Endometrial microvascular endothelial cells (primary cell): ENCODE data around the gene PTPRU. TPM values are rescaled to one million over a fixed set of nuclear protein-coding genes. Genes with fewer than 3 reads are reported as not detected.

Experiments
- in situ Hi-C: cut with HindIII; loops from 2 replicates; pipeline ENCODE4 v1.10.0; 2017; ENCODE audit warnings: low sequenced_read_pairs, low pct_unique_long_range_greater_than_20kb; ENCODE audit errors: inconsistent ontology term
- total RNA-seq: library from RNA; depleted of rRNA; stranded (reverse); fragments of >200 nt; gene quantifications from one replicate; pipeline ENCODE4 v1.2.3, GENCODE V29; 2015; ENCODE audit errors: inconsistent ontology term

The PTPRU gene
- total RNA-seq, 1 donor from 2014 or later: 6.1 TPM

DNA sequence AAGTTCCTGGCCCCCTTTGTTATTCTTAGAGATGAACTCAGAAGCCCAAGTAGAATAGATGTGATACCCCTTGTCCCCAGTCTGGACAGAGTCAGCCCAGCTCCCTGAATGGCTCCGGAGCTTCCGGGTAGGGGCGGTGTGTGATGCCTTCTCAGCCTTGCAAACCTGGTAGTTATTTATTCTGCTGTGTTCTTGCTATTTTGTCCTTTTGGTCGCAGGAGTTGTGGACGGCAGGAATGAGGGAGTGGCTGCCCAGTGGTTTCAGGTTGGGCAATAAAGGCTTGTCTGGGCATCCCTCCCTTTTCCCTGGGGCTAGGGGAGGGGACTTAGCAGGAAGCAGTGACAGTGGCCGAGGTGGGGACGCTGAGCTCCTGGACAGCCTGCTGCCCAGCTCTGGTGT is 2.8 kb downstream of the PTPRU start:
- in situ Hi-C loops: loop anchor here (25.0 kb wide), 1 partner anchor 448 kb away; no protein-coding TSS in a partner anchor

DNA sequence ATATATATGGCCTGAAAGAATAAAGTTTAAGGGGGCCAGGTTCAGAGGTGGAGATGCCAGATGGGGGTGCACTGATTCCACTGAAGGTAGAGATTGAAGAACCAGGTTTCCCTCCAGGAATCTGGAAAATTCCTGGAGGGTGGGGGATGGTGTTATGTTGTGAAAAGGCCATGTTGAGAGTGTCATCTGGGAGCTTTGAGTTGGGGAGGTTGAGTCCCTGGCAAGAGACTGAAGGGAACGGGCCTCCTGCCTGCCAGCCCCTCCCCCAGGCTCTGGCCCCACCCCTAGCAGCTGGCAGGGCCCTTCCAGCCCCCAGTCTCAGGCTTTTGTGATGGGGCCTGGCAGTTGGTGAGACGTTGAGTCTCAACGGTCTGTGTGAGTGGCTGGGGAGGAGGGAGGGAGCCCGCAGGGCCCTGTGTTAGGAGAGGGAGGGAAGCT is 4.1 kb downstream of the PTPRU start:
- in situ Hi-C loops: loop anchor here (25.0 kb wide), 1 partner anchor 447 kb away; no protein-coding TSS in a partner anchor

DNA sequence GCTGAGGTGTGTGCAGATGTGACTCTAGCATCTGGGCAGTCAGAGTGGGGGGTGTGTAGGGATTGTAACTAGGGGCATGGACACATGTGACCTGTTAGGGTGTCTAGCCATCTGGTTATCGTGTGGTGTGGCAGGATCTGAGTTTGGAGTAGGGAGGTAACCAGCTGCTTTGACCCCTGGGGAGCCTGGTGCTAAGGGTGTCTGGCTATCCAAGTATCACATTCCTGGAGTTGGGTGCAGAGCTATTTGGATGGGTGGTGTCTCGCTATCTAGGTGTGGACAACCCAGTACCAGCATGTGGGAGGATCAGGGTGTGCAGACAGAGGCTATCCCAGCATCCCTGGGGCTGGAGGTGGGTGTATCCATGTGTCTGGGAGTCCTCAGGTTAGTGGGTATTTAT is 4.7 kb downstream of the PTPRU start:
- in situ Hi-C loops: loop anchor here (25.0 kb wide), 1 partner anchor 446 kb away; no protein-coding TSS in a partner anchor

DNA sequence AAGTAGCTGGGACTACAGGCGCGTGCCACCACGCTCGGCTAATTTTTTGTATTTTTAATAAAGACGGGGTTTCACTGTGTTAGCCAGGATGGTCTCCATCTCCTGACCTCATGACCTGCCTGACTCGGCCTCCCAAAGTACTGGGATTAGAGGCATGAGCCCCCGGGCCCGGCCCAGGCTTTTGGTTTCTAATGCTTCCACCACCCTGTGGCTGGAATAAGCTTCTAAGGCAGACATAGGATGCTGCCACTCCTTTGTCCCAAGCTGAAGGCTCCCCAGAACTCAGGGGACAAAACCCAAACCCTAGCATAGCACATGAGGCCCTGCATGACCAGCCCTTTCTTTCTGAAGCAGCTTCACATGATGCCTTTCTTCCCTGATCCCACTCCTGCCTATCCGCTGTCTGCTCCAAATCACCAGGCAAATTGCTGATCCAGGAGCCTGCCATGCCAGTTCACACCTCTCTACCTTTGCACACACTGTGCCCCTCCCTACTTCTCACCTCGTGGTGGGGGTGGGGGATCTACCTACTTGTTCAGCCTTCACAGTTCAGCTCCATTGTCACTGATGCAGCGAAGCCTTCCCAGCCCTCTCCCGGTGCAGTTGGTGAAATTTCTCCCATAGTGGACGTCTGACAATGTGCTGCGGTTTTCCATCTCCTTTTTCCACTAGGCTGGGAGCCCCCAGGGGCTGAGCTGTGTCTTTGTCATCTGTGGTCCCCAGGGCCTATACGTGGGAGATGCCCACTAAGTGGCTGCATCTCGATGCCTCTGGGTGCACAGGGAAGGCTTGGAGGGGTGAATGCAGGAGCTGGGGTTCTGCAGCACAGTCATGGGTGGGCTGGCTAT is 6.9 kb downstream of the PTPRU start:
- in situ Hi-C loops: loop anchor here (25.0 kb wide), 1 partner anchor 444 kb away; no protein-coding TSS in a partner anchor

DNA sequence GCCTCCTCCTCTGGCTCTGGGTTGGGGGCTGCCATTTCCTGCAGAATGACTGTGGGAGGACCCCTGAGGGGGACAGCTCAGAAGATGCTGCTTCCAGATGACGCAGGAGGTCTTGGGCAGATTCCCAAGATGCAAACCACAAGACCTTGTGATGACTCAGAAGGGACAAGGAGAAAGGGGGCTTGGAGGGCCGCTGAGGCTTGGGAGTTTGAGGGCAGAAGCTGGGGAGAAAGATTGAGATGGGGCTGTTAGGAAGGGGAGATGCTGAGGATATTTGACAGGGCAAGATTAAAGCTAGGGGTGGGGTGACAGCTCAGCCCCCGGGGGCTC is 7.5 kb downstream of the PTPRU start:
- in situ Hi-C loops: loop anchor here (25.0 kb wide), 1 partner anchor 443 kb away; no protein-coding TSS in a partner anchor

DNA sequence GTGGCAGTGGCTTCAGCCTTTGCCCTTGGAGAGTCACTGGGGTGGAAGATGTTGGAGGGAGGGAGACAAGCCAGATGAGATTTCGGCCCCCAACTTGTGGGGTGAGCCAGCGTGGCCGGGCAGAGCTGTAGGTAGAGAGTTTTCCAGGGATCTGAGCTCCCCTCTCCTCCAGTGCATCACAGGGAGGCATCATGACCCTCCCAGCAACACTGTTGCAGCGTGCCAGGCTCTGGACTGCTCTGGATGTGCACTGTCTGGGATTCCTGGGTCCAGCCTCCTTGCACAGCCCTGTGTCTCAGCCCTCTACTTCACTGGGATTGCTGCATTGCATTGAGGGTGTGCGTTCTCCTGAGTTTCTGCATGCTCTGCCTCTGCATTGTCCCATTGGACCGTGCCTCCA is 8.9 kb downstream of the PTPRU start:
- in situ Hi-C loops: loop anchor here (25.0 kb wide), 1 partner anchor 442 kb away; no protein-coding TSS in a partner anchor

DNA sequence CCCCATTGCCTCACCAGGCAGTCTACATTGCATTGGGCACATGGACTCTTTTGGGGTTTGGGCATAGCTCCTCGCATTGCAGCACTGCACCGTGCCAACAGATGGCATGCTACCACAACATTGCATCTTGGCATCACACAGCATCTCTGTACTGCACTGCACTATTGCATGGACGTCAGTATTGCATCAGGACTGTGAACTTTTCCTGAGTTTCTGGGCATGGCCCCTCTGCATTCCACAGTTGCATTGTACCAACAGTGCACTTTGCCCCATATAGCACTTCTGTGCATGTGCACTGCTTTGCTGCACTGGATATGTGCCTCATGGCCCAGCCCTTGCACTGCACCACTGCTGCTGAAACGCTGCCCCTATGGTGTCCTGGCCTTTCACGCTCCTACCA is 9.6 kb downstream of the PTPRU start:
- in situ Hi-C loops: loop anchor here (25.0 kb wide), 1 partner anchor 441 kb away; no protein-coding TSS in a partner anchor

DNA sequence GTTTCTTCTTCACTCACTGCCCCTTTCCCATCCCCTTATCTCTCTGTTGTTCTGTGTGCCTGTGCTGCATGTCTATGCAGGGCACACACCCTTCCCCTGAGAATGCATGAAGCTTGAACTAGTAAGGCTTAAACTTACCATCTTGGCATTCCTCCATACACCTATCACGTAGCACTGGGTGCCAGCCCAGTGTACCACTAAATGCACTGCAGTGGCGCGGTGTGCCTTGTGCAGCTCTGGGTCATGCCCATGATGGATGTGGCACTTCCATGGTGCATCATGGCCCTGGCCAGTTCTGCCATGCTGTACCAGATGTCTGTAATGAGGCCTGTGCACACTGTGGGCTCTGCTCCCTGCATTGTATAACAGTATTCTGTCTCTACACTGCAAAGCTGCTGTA is 10.7 kb downstream of the PTPRU start:
- in situ Hi-C loops: loop anchor here (25.0 kb wide), 1 partner anchor 440 kb away; no protein-coding TSS in a partner anchor

DNA sequence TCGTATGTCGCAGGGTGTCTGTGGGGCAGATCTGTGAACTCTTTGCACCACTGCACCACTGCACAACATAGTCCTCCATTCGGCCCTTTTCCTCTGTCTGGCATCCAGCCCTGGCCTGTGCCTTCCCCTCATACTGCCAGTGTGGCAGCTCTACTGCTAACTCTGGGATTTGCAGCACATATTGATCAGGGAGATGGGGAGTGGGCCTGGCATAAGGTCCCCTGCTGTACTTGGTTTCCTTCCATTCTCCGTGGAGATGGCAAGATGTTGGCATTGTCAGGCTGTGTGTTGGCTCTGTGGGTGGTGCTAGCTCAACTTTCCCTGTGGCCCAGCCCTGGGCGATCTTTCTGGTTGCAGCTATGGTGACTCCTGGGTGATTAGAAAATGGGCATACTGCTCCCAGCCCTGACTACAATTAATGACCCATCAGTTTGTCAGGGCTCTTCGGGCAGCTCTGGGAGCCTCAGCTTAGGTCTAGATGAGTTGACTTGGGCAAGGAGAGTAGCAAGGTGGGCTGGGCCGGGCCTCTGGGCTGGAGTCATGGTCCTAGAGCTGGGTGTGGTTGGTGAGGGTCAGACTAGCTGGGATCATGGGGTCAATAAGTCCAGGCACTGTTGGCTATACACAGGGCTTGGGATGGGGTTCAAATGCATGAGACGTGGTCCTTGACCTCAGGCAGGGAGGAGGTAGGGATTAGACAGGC is 11.4 kb downstream of the PTPRU start:
- in situ Hi-C loops: loop anchor here (25.0 kb wide), 1 partner anchor 440 kb away; no protein-coding TSS in a partner anchor

DNA sequence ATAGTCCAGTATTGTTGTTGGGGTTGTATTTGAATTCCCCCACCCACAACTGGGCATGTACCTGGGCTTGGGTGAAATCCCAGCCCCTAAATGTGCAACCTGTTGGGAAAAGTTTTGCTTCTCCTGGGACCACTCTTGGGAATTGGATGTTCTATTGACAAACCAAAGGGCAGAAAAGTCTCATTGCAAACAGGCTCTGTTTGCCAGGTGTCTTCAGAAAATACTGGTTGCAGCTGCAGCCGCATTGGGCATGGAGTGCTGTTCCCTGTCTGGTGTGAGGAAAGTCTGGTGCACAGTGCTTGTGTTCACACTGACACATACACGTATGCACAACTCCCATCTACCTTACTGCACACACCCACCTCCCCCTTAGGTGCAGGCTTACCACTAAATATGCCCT is 12.1 kb downstream of the PTPRU start:
- in situ Hi-C loops: loop anchor here (25.0 kb wide), 1 partner anchor 439 kb away; no protein-coding TSS in a partner anchor

DNA sequence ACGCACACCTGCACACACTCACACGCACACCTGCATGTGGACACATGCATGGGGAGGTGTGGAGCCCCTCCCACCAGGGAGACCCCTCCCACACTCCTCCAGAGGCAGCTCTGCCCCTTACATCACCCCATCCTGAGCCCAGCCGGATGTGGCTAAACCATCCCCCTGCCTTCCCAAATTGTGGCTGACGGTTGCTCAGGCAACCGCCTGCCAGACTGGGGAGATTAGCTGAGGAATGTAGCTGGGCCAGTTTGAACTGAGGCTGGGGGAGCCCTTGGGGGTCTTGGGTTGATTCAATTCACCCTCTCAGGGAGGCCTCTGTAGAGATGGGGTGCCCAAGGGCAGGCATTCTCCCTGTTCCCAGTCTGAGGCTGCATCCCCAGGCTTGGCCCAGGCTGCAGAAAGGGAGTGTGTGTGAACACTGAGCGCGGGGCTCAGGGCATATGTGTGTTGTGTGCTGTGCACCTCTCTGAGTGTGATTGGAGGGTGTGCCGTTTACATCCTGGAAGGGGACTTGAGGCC is 12.9 kb downstream of the PTPRU start:
- in situ Hi-C loops: loop anchor here (25.0 kb wide), 1 partner anchor 438 kb away; no protein-coding TSS in a partner anchor

DNA sequence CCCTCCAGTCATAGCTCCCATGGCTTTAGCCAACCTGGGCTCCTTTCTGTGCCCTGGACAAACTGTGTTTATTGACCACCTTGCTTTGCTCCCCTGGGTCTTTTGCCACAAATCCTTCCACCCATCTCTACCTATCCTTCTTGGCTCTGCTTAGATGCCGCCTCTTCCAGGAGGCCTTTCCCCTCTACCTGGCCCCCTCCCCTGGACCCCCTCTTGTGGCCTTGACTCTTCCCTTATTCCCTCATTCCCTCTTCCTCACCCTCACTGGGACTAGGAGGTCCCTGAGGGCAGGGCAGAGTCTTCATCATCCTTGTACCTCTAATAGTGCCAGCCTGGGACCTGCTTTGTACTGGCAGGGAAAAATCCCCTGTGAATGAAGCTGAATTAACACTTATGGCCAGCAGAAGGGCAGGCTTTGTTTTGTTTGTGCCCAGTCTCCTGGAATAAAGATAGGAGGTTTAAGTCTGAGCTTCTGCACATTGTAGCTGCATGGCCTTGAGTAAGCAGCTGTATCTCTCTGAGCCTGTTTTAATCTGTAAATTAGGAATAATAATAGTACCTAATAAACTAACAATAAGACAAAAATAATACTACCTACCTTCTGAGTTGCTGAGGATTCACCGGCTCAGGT is 13.7 kb downstream of the PTPRU start:
- in situ Hi-C loops: loop anchor here (25.0 kb wide), 1 partner anchor 437 kb away; no protein-coding TSS in a partner anchor

DNA sequence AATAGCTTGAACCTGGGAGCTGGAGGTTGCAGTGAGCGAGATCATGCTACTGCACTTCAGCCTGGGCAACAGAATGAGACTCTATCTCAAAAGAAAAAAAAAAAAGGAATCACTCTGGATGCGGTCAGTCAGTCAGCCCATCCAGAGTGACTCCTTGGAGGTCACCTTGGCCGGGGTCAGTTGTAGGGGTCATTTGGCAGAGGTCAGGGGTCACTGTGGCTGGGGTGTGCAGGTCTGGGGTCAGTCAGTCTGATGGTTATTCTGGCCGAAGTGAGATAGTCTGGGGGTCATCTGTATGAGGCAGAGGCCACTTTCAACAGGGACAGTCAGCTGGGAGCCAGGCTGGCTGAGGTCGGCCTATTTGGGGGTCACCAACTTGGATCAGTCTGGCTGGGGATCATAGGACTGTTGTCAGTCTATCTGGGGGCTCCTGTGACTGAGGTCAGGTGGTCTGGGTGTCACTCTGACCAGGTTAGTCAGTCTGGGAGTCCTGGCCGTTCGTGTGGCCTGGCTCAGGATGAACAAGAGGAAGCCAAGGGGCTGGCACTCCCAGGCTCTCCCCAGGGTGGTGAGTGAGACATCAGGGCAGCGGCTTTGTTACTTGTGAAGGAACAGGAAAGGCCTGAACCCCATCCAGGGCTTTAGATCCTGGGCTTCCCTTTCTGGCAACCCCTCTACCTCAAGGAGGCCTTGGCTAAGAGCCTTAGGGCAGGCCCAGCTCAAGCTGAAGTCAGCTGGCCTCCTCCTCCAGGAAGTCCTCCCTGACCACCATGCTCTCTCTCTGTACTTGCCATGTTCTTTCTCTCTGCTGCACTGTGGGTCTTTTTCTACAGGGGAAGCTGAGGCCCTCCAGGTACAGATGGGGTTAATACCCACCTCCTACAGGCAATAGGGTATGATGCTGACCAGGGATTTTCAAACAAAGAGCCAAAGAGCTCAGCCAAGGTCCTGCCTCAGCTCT is 15.1 kb downstream of the PTPRU start:
- in situ Hi-C loops: no loop called here

DNA sequence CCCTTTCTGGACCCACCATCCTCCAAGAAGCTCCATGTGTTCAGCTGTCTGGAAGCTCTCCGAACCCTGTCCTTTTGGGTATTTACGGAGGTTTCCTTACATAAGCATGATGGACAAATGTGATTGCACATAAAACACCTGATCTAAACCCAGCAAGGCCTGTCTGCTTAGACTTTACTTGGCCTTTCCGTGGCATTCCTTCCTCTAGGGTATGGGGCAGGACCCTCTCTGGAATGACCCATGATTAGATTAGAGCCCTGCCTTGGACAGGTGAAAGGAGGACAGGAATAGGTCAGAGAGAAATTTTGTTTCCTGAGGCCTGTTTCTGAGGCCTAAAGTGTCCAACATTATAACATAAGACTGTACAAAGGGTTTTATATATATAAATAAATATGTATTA is 16.9 kb downstream of the PTPRU start:
- in situ Hi-C loops: no loop called here

DNA sequence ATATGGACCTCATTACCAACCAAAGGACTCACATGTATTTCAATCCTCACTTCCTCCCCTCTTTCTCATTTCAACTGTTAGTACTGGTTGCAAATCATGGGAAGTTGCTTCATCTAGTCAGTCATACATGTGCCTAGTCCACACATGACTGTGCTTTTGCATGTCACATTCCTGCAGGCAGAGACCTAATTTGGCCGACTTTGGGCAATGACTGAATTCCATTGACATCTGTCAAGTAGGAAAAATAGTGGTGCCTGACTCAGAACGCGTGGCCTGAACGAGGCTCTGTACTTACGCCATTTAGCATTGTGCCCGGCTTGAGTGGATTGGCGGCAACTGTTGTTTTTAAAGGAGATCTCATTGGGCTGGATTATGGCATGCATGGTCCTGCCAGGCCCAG is 18.0 kb downstream of the PTPRU start:
- in situ Hi-C loops: no loop called here

DNA sequence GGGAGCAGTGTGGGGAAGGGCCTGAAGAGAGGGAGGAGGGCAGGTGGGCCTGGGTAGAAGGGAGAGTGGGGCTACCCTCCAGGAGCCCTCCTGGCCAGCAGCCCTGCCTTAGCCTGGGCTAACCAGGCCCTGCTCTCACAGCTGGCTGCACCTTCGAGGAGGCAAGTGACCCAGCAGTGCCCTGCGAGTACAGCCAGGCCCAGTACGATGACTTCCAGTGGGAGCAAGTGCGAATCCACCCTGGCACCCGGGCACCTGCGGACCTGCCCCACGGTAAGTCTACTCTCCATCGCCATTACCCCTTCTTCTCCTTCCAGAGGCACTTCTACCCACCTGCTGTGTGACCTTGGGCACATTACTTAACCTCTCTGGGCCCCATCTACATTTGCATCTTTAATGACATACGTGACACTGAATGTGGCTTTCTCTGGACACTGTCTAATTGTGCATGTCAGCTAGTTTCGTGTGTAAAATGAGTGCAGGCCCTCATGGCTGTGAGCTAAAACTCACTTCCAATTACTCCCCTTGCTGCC is 18.9 kb downstream of the PTPRU start:
- in situ Hi-C loops: no loop called here

DNA sequence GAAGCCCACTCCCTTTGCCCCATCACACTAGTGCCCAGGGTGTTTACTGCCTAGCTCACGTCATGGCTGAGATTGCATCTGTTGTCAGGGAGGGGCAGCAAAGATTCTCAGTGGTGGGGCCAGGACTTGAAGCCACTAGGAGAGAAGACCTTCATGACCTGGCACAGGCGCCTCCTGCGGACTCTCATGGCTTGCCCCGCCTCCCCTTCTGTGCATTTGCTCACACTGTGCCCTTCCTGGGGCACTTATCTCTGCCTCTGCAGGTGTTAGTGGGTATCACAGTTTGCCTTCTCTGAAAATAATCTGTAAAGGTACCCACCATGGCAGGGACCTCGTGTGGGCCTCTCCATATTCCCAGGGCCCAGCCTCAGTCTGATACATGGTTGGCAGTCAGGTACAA is 20.1 kb downstream of the PTPRU start:
- in situ Hi-C loops: no loop called here
